Ammon's horn (tissue), 1 donor: ENCODE results near the gene CASP10.
A peak's percentile ranks its signal among the peaks of the same experiment; 100 is the strongest.

Experiments
- DNase-seq: peaks from one replicate; pipeline ENCODE4 v3.0.0-alpha.2; 2016; ENCODE audit warnings: low spot score

The CASP10 gene

DNA sequence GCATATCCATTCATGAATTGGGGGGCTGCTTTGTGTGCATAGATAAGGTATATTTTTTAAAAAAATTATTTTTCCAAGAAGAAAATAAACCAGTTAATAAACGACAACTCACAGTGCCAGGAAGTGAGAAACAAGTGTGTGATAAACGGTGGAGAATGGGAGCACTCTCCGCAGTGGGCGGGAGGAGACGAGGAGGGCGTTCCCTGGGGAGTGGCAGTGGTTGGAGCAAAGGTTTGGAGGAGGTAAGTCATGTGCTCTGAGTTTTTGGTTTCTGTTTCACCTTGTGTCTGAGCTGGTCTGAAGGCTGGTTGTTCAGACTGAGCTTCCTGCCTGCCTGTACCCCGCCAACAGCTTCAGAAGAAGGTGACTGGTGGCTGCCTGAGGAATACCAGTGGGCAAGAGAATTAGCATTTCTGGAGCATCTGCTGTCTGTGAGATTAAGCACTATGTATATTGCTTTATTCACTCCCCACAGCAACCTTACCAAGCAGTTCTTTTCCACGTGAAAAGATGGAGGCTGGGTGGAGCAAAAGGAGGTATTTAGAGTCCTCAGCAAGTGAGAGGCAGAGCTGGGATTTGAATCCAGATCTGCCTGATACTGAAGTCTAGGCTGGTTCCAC is 50.4 kb downstream of the CASP10 start:
- DNase-seq = peak; percentile 46

DNA sequence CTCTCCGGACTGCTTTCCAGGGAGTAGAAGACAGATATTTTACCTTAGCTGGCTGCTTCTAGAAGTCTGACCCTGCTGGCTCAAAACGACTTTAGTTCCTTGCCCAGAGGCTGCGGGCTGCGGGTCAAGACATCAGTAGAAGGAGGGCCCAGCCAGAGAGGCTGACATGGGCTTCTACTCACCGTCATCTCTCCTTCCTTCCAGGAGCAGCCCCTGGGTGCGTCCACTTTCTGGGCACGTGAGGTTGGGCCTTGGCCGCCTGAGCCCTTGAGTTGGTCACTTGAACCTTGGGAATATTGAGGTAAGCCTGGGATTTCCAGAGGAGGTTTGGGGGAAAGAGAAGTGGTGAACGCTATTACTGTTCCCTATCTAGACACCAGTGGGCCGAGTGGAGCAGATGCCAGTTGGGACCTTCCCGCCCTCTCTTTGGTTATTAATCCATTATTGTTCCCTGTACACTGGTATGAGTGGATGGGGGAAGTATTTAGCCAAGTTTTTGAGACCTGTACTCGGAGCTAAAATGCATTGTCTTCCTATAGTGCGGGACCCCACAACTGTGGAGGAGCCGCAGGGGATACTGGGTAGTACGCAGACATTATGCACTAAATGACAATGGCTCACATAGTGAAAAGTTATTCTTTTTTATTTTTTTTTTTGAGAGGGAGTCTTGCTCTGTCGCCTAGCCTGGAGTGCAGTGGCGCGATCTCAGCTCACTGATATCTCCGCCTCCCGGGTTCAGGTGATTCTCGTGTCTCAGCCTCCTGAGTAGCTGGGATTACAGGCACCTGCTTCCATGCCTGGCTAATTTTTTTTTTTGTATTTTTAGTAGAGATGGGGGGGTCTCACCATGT is 51.1 kb downstream of the CASP10 start:
- no peak for DNase-seq

DNA sequence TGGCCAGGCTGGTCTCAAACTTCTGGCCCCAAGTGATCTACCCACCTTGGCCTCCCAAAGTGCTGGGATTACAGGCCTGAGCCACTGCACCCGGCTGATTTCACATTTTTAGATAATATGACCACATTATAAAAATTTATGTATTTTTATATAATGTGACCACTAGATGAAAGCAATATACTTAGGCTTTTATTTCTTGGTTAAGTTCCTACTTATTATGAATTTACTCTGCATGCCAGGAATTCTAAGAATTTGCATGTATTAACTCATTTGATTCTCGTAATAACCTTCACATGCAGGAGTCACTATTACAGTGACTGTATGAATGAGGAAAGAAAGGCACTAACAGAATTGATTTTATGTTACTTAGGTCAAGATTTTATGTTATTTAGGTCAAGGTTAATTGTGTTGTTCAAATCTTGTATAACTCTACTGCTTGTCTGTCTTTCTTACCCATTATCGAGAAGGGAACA is 51.8 kb downstream of the CASP10 start:
- DNase-seq = no peak

DNA sequence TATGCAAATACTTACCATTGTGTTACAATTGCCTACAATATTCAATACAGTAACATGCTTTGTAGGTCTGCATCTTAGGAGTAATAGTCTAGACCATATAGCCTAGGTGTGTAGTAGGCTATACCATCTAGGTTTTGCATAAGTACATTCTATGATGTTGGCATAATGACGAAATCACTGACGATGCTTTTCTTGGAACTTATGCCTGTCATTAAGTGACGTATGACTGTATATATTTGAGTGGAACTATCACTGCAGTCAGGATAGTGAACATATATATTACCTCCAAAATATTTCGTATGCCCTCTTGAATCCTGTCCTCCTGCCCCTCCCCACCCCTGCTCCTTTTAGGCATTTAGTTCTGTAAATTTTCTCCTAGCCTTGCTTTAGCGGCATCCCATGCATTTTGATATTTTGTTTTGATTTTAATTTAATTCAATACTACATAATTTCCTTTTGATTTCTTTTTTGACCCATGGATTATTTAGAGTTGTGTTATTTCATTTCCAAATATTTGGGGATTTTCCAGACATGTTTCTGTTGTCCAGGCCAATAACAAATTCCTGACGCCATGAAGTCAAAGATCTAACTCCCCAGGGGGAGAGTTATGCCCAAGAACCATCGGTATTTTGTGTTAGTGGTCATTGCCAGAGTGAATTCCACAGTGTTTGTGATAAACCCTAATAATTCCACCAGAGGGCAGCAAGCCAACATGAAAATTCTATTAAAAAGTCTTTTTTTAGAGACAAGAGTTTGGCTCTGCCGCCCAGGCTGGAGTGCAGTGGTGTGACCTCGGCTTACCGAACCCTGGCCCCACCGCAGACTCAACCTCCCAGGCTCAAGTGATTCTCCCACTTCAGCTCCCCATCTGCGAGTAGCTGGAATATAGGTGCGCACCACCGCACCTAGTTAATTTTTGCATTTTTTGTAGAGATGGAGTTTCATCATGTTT is 53.2 kb downstream of the CASP10 start:
- peak; percentile 63 for DNase-seq

DNA sequence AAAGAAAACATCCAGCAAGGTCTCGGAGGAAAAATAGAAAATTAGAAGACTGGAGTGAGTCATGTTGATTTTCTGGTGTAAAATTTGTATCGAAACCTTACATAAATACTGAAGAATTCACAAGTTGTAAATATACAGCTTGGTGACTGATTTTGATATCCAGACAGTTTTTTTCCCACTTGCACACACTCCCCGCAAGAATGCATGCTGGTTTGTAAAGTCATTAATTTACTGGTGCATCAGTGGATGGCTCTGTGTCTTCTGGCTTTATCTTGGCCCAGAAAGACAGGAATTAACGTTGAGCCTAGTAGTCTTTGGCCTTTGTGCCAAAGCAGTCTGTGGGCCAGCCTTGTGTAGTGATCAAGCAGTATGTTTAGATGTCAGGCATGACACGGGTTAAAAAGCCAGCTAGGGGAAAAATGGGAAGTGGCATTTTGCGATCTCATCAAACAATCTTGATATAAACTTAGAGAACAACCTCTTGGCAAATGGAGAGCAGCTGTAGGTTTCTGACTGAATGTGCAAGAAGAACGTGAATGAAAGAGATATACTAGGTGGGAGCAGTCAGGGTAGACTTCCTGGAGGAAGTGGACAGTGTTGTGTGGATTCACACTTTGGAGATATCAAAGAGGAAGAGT is 54.7 kb downstream of the CASP10 start:
- no peak for DNase-seq

DNA sequence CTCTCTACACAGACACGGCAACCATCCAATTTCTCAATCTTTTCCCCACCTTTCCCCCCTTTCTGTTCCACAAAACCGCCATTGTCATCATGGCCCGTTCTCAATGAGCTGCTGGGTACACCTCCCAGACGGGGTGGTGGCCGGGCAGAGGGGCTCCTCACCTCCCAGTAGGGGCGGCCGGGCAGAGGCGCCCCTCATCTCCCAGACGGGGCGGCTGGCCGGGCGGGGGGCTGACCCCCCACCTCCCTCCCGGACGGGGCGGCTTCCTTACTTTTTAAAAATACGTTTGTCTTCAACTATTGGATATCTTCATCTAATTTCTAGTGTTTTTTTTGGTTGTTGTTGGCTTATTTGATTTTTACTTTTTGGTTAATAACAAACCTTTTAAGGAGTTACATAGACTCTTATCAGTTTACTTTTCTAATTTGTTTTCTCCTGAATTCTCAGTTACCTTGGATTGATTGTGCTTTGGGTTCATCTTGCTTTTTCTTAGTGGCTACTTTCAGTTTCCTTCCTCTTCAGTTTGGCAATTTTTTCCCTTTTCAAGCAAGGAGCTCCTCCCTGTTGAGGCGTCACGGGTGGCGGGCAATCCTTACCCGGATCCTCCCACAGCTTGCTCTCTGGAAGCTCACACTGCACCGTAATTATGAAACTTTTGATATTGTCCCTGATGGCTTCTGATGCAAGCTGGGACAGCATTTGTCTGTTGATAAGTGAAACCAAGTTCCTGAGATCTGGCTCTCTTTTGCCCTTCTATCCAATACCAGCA is 56.4 kb downstream of the CASP10 start:
- DNase-seq = peak; percentile 35

DNA sequence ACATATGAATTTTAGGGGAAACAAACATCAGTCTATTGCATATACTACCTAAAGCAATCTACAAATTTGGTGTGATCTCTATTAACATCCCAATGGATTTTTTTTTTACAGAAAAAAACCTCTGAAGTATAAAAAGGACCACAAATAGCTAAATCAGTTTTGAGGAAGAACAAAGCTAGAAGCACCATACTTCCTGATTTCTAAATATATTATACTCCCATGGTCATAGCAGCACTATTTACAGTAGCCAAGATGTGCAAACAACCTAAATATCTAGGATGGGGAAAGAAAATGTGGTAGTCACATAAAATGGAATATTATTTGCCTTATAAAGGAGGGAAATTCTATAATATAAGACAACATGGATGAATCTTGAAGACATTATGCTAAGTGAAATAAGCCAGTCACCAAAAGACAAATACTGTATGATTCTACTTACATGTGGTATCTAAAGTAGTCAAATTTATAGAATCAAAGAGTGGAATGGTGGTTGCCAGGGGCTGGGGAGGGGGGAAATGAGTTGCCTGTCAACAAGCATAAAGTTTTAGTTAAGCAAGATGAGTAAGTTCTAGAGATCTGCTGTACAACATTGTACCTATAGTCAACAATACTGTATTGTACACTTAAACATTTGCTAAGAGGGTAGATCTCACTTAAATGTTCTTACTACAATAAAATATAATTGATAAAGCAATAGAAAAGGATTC is 59.8 kb downstream of the CASP10 start:
- no peak for DNase-seq

DNA sequence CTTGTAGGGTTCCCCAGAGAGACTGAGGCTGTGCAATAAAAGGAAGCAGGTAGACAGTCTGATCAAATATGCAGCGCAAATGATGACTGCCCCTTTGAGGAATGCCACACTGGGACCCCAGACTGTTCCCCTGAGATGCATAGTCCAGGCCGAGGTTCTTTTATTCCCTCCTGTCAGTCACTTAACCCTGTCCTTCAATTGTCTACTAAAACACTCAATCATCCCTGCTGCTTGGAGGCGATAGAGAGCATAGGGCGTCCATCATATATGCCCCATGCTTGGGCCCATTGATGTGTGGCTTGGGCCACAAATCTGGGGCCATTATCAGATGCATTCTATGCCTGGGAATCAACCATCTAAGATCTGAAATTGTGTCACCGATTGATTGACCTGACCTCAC is 61.9 kb downstream of the CASP10 start:
- DNase-seq = no peak

DNA sequence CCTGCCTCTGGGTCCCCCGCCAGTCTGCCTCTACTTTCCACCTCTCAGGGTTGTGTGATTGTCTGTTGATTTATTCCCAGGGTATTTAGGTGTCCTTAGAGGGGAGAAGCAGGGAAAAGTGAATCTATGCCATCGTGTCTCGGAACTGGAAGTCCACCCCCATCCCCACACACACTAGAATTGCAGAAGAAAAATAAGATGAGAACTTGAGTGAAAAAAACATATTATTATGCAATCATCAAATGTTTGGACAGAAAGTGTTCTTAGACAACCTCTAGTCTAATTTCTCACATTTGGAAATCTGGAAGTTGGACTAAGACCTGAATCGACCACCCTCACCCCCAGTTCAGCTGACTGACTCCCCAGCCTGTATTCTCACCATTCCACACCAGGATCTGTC is 63.3 kb downstream of the CASP10 start:
- DNase-seq = no peak

DNA sequence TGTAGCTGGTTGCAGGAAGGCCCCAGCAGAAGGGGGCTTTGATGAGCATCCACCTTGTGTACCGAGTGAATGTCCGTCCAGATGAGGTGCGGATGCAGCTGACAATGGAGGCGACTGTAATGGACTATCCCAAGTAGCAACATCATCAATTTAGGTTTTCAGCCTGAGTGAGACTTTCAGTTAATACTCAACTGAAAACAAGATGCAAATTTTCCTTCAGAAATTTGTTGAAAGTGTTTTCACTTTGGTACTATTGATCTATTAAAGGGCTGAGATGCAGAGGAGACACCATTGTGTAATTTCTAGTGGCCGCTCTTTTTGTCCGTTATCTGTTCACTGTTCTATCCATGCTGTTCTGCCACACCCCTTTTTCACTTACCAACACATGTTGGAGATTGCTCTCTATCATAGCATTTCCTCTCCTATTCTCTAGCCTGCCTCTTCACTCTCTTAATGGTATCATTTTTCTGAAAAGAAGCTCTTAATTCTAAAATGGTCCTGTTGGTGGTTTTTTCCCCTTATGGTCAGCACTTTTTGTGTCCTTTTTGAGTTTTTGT is 65.4 kb downstream of the CASP10 start:
- no peak for DNase-seq

DNA sequence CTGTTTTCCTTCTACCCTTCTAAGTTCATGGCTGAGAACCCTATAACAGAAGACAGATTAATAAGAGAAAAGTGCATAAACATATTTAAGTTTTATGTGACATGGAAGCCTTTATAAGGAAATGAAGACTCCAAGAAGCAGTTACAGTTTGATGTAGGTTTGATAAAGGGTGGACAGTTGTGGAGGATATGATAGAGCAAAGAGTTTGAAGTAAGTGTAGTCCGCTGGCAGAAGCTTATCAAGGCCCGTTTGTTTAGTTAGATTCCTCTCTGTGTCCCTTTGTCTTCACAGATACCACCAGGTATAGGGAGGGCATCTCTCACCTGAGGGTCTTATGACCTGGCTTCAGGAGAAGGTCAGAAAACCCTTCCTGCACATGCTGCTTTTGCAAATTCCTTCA is 66.9 kb downstream of the CASP10 start:
- no peak for DNase-seq

DNA sequence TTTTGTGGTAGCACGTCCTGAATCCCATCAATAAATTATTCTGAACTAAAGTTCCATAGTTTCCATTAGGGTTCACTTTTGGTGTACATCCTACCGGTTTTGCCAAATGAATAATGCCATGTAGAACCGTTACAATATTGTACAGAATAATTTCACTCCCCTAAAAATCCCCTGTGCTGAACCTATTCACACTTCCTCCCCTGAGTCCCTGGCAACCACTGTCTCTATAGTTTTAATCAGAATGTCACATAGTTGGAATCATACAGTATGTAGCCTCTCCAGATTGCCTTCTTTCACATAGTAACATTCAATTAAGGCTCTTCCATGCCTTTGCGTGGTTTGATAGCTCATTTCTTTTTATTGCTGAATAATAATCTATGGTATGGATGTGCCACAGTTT is 67.8 kb downstream of the CASP10 start:
- DNase-seq = no peak

DNA sequence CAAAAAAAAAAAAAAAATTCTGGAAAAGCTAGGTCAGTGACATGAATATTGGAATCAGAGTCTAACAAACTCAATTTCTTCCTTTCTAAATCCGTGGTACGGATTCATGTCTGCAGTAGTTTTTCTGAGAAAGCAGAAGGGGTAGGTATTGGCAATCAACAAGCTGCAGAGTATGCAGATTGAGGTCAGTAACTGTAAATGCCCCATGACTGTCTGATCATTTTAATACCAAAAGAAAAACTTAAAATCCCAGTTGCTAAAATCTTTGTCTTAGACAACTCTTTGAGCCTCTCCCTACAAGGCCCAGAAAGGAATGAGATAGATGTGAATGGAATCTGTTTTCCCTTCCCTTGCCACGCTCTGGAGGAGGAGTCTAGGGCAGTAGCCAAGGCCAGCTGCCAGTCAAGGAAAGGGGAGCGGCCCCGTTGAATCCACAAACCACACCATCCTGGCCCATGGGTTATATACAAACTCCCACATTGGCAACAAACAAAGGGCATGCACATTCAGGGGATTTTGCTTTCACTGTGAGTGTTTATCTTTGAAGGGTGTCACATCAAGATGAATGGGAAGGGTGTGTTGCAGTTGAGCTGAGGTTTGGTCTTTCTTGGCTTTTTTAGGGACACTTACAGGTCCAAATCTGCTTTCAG is 71.3 kb downstream of the CASP10 start:
- DNase-seq = no peak

DNA sequence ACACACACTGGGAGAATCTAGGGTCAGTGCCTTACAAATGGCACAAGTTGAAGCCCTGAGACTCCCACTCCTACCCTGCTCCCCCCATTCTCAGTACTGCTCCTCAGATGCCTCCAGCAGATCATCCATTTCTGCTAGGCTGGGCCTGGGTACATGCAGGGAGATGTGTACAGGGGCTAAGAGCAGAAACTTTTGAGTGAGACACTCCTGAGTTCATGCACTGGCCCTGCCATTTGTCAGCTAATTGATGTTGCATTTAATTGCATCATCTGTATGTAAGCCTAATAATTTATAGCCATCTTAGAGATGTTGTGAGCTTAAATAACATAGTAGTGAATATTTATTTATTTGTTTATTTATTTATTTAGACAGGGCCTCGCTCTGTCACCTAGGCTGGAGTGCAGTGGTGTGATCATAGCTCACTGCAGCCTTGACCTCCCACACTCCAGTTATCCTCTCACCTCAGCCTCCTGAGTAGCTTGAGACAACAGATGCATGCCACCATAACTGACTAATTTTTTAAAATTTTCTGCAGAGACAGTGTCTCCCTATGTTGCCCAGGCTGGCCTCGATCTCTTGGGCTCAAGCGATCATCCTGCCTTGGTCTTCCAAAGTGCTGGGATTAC is 72.6 kb downstream of the CASP10 start:
- no peak for DNase-seq

DNA sequence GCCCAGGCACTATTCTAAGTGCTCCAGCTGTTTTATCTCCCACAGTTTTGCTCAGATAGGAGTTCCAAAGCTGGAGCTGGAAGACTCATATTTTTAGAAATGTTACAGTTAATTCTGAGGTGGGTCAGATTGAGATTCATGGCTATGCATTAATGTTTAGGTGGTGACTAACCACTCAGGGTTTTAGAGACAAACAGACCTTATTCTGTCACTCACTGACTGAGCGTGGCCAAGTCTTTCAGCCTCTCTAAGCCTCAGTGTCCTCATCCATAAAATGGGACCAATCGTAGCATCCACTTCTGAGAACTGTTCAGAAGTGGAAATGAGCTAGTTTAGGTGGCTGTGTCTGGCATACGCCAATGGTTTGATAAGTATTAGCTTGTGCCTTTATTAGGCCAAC is 73.1 kb downstream of the CASP10 start:
- no peak for DNase-seq

DNA sequence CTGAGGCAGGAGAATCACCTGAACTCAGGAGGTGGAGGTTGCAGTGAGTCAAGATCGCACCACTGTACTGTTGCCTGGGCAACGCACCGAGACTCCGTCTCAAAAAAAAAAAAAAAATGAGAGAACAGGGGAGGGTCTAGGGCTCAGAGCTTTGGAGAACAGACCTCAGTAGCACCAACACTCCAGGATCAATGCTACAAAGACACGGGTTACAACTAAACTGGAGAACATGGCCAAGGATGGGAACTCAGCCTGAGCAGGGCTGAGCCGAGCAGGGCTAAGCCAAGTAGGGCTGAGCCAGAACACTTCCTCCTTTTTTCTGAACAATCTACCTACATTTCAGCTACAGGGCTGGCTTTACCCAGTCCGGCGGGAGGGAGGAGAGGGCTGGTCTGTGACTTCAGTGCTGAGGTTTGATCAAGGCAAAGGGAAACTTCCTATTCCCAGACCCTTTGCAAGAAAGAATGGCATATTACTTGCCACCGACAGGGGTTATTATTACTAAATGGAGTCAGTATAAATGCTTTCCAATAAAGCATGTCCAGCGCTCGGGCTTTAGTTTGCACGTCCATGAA is 74.5 kb downstream of the CASP10 start:
- DNase-seq = peak; percentile 53

DNA sequence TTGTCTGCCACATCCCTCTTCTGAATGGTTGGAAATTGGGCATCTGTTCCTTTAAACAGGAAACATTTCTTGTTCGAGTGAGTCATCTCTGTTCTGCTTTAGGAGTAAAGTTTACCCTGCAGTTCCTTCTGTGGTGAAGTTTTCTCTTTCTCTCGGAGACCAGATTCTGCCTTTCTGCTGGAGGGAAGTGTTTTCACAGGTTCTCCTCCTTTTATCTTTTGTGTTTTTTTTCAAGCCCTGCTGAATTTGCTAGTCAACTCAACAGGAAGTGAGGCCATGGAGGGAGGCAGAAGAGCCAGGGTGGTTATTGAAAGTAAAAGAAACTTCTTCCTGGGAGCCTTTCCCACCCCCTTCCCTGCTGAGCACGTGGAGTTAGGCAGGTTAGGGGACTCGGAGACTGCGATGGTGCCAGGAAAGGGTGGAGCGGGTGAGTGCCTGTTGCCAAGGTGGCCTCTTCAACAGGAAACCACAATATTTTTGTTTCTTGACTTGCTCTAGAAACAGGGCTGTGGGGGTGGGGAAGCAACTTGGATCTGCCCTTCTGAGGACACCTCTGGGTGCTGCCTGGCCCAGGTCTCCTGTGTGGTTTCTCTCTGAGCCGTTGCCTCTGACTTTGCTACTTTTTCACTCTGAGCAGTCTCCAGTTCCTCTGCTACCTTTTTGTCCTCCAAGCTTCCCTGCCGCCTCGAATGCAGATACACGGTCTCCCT is 75.2 kb downstream of the CASP10 start:
- peak; percentile 44 for DNase-seq
